B cell (primary cell): ENCODE results near the gene DSN1. TPM values are rescaled to one million over a fixed set of nuclear protein-coding genes. Genes with fewer than 3 reads are reported as not detected.
A peak's percentile ranks its signal among the peaks of the same experiment; 100 is the strongest.

Experiments
- ATAC-seq: fragments of 200-7000 bp; cut with Tn5 transposase; one replicate; pipeline ENCODE4 v1.10.0; 2021; ENCODE audit warnings: low read depth, mild to moderate bottlenecking, moderate number of reproducible peaks, moderate library complexity
- CTCF ChIA-PET: fragments of 350-600 bp; sonication (Branson Sonifier 250); formaldehyde crosslinking; loops from one replicate; lab custom pipeline; 2021; ENCODE audit warnings: antibody characterized with exemption, inconsistent platforms; lab: Charles Lee
- POLR2A ChIA-PET: fragments of 350-600 bp; sonication (Branson Sonifier 250); formaldehyde crosslinking; loops from one replicate; lab custom pipeline; 2021; ENCODE audit warnings: antibody characterized with exemption; lab: Charles Lee
- DNase-seq: peaks from one replicate; pipeline ENCODE4 v3.0.0; 2013
- H2AFZ ChIP-seq: 2 replicates; pipeline ENCODE4 v1.6.1; 2012; ENCODE audit warnings: mild to moderate bottlenecking, low read depth, low read length; ENCODE audit not compliant: insufficient read depth, poor library complexity, severe bottlenecking
- H3K27ac ChIP-seq, 2 donors: 1 replicate in 1 of 2; 2 replicates in 1 of 2; pipeline ENCODE4 v1.5.1; 2012 to 2013; ENCODE audit warnings: low read length in 2 of 2, mild to moderate bottlenecking in 2 of 2, moderate library complexity in 1 of 2
- H3K27me3 ChIP-seq, 4 experiments: fragments of 200-600 bp in 1 of 4; sonication (generic) in 1 of 4; replicated peaks in 1 of 4; 1 replicate in 2 of 4; 2 replicates in 2 of 4; pipeline versions ENCODE4 v1.6.1 to v1.7.0; 2013 to 2016; ENCODE audit warnings: low read length in 3 of 4, mild to moderate bottlenecking in 2 of 4, mixed read lengths in 1 of 4, moderate library complexity in 1 of 4; ENCODE audit not compliant: insufficient read depth in 4 of 4, control insufficient read depth in 3 of 4; ENCODE audit errors: control extremely low read depth in 1 of 4
- H3K36me3 ChIP-seq, 2 experiments: replicated peaks in 1 of 2; 1 replicate in 1 of 2; 2 replicates in 1 of 2; pipeline versions ENCODE4 v1.6.1 to v1.7.1; 2013; ENCODE audit warnings: low read length in 1 of 2; ENCODE audit not compliant: insufficient read depth in 2 of 2, control insufficient read depth in 1 of 2; ENCODE audit errors: control extremely low read depth in 1 of 2, extremely low read depth in 1 of 2
- H3K4me1 ChIP-seq, 2 donors: fragments of 200-600 bp in 1 of 2; sonication (generic) in 1 of 2; 1 replicate in 1 of 2; 2 replicates in 1 of 2; pipeline versions ENCODE4 v1.5.1 to v1.6.1; 2013 to 2017; ENCODE audit warnings: low read length in 2 of 2; ENCODE audit not compliant: control insufficient read depth in 2 of 2, insufficient read depth in 2 of 2
- H3K4me2 ChIP-seq: replicated peaks from 2 replicates; pipeline ENCODE3; 2012; ENCODE audit warnings: mild to moderate bottlenecking, low read depth, low read length; ENCODE audit not compliant: poor library complexity, severe bottlenecking
- H3K4me3 ChIP-seq, 5 experiments: fragments of 200-600 bp in 1 of 5; sonication (generic) in 1 of 5; 1 replicate in 3 of 5; 2 replicates in 2 of 5; pipeline versions ENCODE4 v1.5.1 to v1.7.0; 2011 to 2016; ENCODE audit warnings: low read length in 4 of 5, mild to moderate bottlenecking in 4 of 5, low read depth in 2 of 5, control low read depth in 1 of 5, moderate library complexity in 1 of 5; ENCODE audit not compliant: insufficient read depth in 1 of 5; ENCODE audit errors: control extremely low read depth in 1 of 5, extremely low read depth in 1 of 5
- H3K79me2 ChIP-seq: fragments of 200-600 bp; sonication (generic); one replicate; pipeline ENCODE4 v1.6.0; 2016; ENCODE audit warnings: low read length; ENCODE audit not compliant: control insufficient read depth, insufficient read depth
- H3K9ac ChIP-seq: fragments of 200-600 bp; sonication (generic); 2 replicates; pipeline ENCODE4 v1.6.1; 2017; ENCODE audit warnings: mild to moderate bottlenecking, low read length, moderate library complexity
- H3K9me3 ChIP-seq, 3 donors: one replicate each; pipeline versions ENCODE4 v1.6.1 to v1.7.1; 2013; ENCODE audit warnings: low read length in 2 of 3; ENCODE audit not compliant: control insufficient read depth in 2 of 3, insufficient read depth in 1 of 3; ENCODE audit errors: control extremely low read depth in 1 of 3
- H4K20me1 ChIP-seq: 2 replicates; pipeline ENCODE4 v1.6.0; 2012; ENCODE audit warnings: mild to moderate bottlenecking, low read length; ENCODE audit not compliant: insufficient read depth, control insufficient read depth, poor library complexity, severe bottlenecking
- H3K27ac Mint-ChIP-seq: one replicate; pipeline ENCODE4 v1.8.0; 2021; ENCODE audit warnings: mixed read lengths
- H3K27me3 Mint-ChIP-seq: one replicate; pipeline ENCODE4 v1.8.0; 2021; ENCODE audit warnings: mixed read lengths
- H3K4me1 Mint-ChIP-seq: one replicate; pipeline ENCODE4 v1.8.0; 2021; ENCODE audit warnings: mixed read lengths
- H3K4me3 Mint-ChIP-seq: one replicate; pipeline ENCODE4 v1.8.0; 2021; ENCODE audit warnings: mixed read lengths
- H3K9me3 Mint-ChIP-seq: one replicate; pipeline ENCODE4 v1.8.0; 2022; ENCODE audit warnings: mixed read lengths; ENCODE audit not compliant: insufficient read depth
- CTCF ChIP-seq: fragments of 200-600 bp; IDR thresholded peaks from one replicate; pipeline ENCODE4 v1.8.0; 2022; ENCODE audit warnings: antibody characterized with exemption, mild to moderate bottlenecking
- EZH2 ChIP-seq: IDR thresholded peaks from 2 replicates; pipeline ENCODE4 v1.6.1; 2012; ENCODE audit warnings: borderline replicate concordance, low read depth, mild to moderate bottlenecking, moderate library complexity, low read length; ENCODE audit not compliant: insufficient read depth, poor library complexity, severe bottlenecking
- WGBS: methylation state at CpG from one replicate; pipeline ENCODE4 v1.1.5; 2013; ENCODE audit warnings: missing lambda C conversion rate; ENCODE audit not compliant: insufficient coverage; 5-methylcytosine and 5-hydroxymethylcytosine counted together
- intact Hi-C: fragments of 100-400 bp; cut with micrococcal nuclease; formaldehyde crosslinking; loops from one replicate; pipeline ENCODE4 v1.10.0; 2022
- polyA plus RNA-seq: library from polyadenylated mRNA; depleted of rRNA; stranded (reverse); fragments of >200 nt; gene quantifications from 2 replicates; pipeline ENCODE4 v1.2.3, GENCODE V29; 2012
- total RNA-seq, 2 donors: library from RNA; stranded (reverse); fragments of 120-200 nt in 1 of 2; gene quantifications; 1 replicate in 1 of 2; 2 replicates in 1 of 2; pipeline versions ENCODE4 v1.2.3 to v1.2.4, GENCODE V29; 2013 to 2022

DSN1 gene
- total and polyA plus RNA-seq, 2 donors (not counting 1 experiment from before 2014, with no cell fraction given), result 13.2 to 17.1 TPM

- no peaks in the 10 kb centered on the region for H3K9me3 ChIP-seq
- POLR2A ChIA-PET, result interaction anchor here (0.9 to 1.5 kb wide), 4 partner anchors 16 to 167 kb away, joined by 3 to 6 read pairs (median 5); partner anchors contain the start of genes NDRG3 and RAB5IF
- H3K9me3 Mint-ChIP-seq, result no peaks in the 10 kb centered on the region
- intact Hi-C loops, result loop anchor here (1.0 to 5.0 kb wide), 8 partner anchors 16 to 821 kb away; partner anchors contain the start of genes NDRG3, RAB5IF, SAMHD1 and SCAND1
- H3K4me3 Mint-ChIP-seq, result peak overlapping the region; percentile 89
- no peaks in the 10 kb centered on the region for H4K20me1 ChIP-seq
- whole genome bisulfite sequencing, result 3% methylated on average over 28 of the region's 28 CpGs
- H3K4me2 ChIP-seq, result peak overlapping the region; percentile 87
- peaks cover 0 to 8% of the 10 kb centered on the region in 2 experiments for H3K36me3 ChIP-seq
- H2AFZ ChIP-seq, result peak overlapping the region; percentile 99
- peaks cover 8 to 16% of the 10 kb centered on the region in 2 donors for H3K4me1 ChIP-seq
- peaks cover 33% of the 10 kb centered on the region for H3K4me1 Mint-ChIP-seq
- CTCF ChIA-PET, result interaction anchor here (0.6 to 2.9 kb wide), 17 partner anchors 16 to 167 kb away, joined by 3 to 13 read pairs (median 4); partner anchors contain the start of genes NDRG3 and RAB5IF
- peak overlapping the region; percentile 76 for H3K9ac ChIP-seq
- peak overlapping the region; percentile 77 to 92 for H3K27ac ChIP-seq
- H3K27me3 ChIP-seq, result no peaks in the 10 kb centered on the region
- ATAC-seq, result no peak
- TF ChIP-seq EZH2 (no peak), CTCF (no peak)
- peak overlapping the region; percentile 99 for H3K27ac Mint-ChIP-seq
- DNase-seq, result no peak
- H3K4me3 ChIP-seq, result peak overlapping the region; percentile 84 to 96 (median 92)
- H3K79me2 ChIP-seq, result peaks cover 24% of the 10 kb centered on the region
- no peaks in the 10 kb centered on the region for H3K27me3 Mint-ChIP-seq
These were observed 411 bp downstream of the DSN1 start for GRCh38 chr20:36773107-36773596.

GRCh38 chr20:36770680-36771079 is 2.9 kb downstream of the DSN1 start:
- intact Hi-C loops, result loop anchor here (5.0 kb wide), 2 partner anchors 77 to 818 kb away; partner anchors contain the start of gene SCAND1
- Mint-ChIP-seq H3K27ac (peak overlapping the region; percentile 23), H3K4me3 (no peak overlapping the region), H3K4me1 (peaks cover 30% of the 10 kb centered on the region), H3K27me3 (no peaks in the 10 kb centered on the region), H3K9me3 (no peaks in the 10 kb centered on the region)
- 98% methylated on average over 7 of the region's 7 CpGs for WGBS
- ATAC-seq (no peak), DNase-seq (no peak)
- Histone ChIP-seq H3K9me3 (no peaks in the 10 kb centered on the region), H3K4me1 (peaks cover 8 to 16% of the 10 kb centered on the region in 2 donors), H2AFZ (no peak overlapping the region), H3K27me3 (no peaks in the 10 kb centered on the region), H3K36me3 (peaks cover 0 to 9% of the 10 kb centered on the region in 2 experiments), H3K9ac (no peak overlapping the region), H3K4me2 (no peak overlapping the region), H4K20me1 (no peaks in the 10 kb centered on the region), H3K27ac (no peak overlapping the region), H3K79me2 (peaks cover 24% of the 10 kb centered on the region), H3K4me3 (no peak overlapping the region)
- TF ChIP-seq CTCF (no peak), EZH2 (no peak)
- CTCF ChIA-PET, result interaction anchor here (1.9 kb wide), 1 partner anchor 38 kb away, joined by 5 read pairs; no protein-coding TSS in a partner anchor
- POLR2A ChIA-PET, result no interaction called here
